CD8-positive, alpha-beta memory T cell (primary cell): ENCODE data around the gene FZR1. TPM values are rescaled to one million over a fixed set of nuclear protein-coding genes. Genes with fewer than 3 reads are reported as not detected.

Source experiments
- CTCF ChIA-PET: fragments of 350-600 bp; sonication (Branson Sonifier 250); formaldehyde crosslinking; loops from one replicate; lab custom pipeline; 2021; ENCODE audit warnings: antibody characterized with exemption; lab: Charles Lee
- POLR2A ChIA-PET: fragments of 350-600 bp; sonication (Branson Sonifier 250); formaldehyde crosslinking; loops from one replicate; lab custom pipeline; 2021; ENCODE audit warnings: antibody characterized with exemption; lab: Charles Lee
- DNase-seq, 5 donors: peaks; one replicate each; pipeline versions ENCODE4 v3.0.0 to v3.0.0-alpha.2; 2020 to 2022; ENCODE audit warnings: mixed read lengths in 1 of 5
- H3K27ac ChIP-seq: one replicate; pipeline ENCODE4 v1.7.0; 2013; ENCODE audit warnings: low read depth, mild to moderate bottlenecking, low read length, moderate library complexity
- H3K27me3 ChIP-seq: 2 replicates; pipeline ENCODE4 v1.7.0; 2013; ENCODE audit warnings: low read length, mild to moderate bottlenecking; ENCODE audit not compliant: insufficient read depth, poor library complexity, severe bottlenecking
- H3K36me3 ChIP-seq: 2 replicates; pipeline ENCODE4 v1.7.0; 2013; ENCODE audit warnings: mild to moderate bottlenecking, low read length, moderate library complexity; ENCODE audit not compliant: insufficient read depth
- H3K4me1 ChIP-seq: 2 replicates; pipeline ENCODE4 v1.7.0; 2013; ENCODE audit warnings: mild to moderate bottlenecking, low read length, moderate library complexity; ENCODE audit not compliant: insufficient read depth
- H3K4me3 ChIP-seq: 2 replicates; pipeline ENCODE4 v1.7.0; 2013; ENCODE audit warnings: mild to moderate bottlenecking, low read length
- H3K9me3 ChIP-seq: 2 replicates; pipeline ENCODE4 v1.7.0; 2013; ENCODE audit warnings: mild to moderate bottlenecking, low read length
- H3K27ac Mint-ChIP-seq, 8 donors: one replicate each; pipeline ENCODE4 v1.8.0; 2020 to 2021; ENCODE audit warnings: mixed read lengths in 8 of 8, mild to moderate bottlenecking in 6 of 8, inconsistent platforms in 3 of 8, moderate library complexity in 3 of 8
- H3K27me3 Mint-ChIP-seq, 2 donors: one replicate each; pipeline ENCODE4 v1.8.0; 2020 to 2021; ENCODE audit warnings: mixed read lengths in 2 of 2, mild to moderate bottlenecking in 1 of 2, moderate library complexity in 1 of 2
- H3K36me3 Mint-ChIP-seq, 3 donors: one replicate each; pipeline ENCODE4 v1.8.0; 2020 to 2021; ENCODE audit warnings: mixed read lengths in 3 of 3, inconsistent platforms in 1 of 3, mild to moderate bottlenecking in 1 of 3
- H3K4me1 Mint-ChIP-seq, 3 donors: one replicate each; pipeline ENCODE4 v1.8.0; 2020 to 2021; ENCODE audit warnings: mixed read lengths in 3 of 3, inconsistent platforms in 1 of 3, mild to moderate bottlenecking in 1 of 3
- H3K4me3 Mint-ChIP-seq, 7 donors: one replicate each; pipeline ENCODE4 v1.8.0; 2020 to 2021; ENCODE audit warnings: mixed read lengths in 7 of 7, mild to moderate bottlenecking in 6 of 7, moderate library complexity in 4 of 7, inconsistent platforms in 2 of 7
- H3K9me3 Mint-ChIP-seq, 5 donors: one replicate each; pipeline ENCODE4 v1.8.0; 2020 to 2022; ENCODE audit warnings: mixed read lengths in 5 of 5, mild to moderate bottlenecking in 3 of 5, moderate library complexity in 2 of 5, inconsistent platforms in 1 of 5
- polyA plus RNA-seq: library from polyadenylated mRNA; unstranded; fragments of 300-500 nt; fragmentation: Illumina TruSeq; gene quantifications from one replicate; pipeline ENCODE4 v1.2.3, GENCODE V29; 2021
- total RNA-seq, 2 experiments: library from RNA; stranded (reverse); gene quantifications; one replicate each; pipeline ENCODE4 v1.2.3, GENCODE V29; 2021

Gene FZR1
- total and polyA plus RNA-seq, 3 experiments from 2014 or later: 14.4 to 36.9 (median 36.7) TPM

GRCh38 chr19:3551792-3552095 is 45.6 kb downstream of the FZR1 start:
- Mint-ChIP-seq H3K4me1 (peaks cover 28 to 41% (median 34%) of the 10 kb centered on the region in 3 donors), H3K4me3 (peak overlapping the region in 3 of 7 donors; percentile 19 to 37 (median 35)), H3K27me3 (no peaks in the 10 kb centered on the region), H3K36me3 (peaks cover 0 to 34% (median 2%) of the 10 kb centered on the region in 3 donors), H3K9me3 (no peaks in the 10 kb centered on the region), H3K27ac (peak overlapping the region in 7 of 8 donors; percentile 47 to 79 (median 71))
- H3K9me3 ChIP-seq: no peaks in the 10 kb centered on the region
- H3K27me3 ChIP-seq: no peaks in the 10 kb centered on the region
- no peak for DNase-seq
- CTCF ChIA-PET: no interaction called here
- H3K4me3 ChIP-seq: no peak overlapping the region
- POLR2A ChIA-PET: no interaction called here
- peaks cover 38% of the 10 kb centered on the region for H3K4me1 ChIP-seq
- no peak overlapping the region for H3K27ac ChIP-seq
- peaks cover 9% of the 10 kb centered on the region for H3K36me3 ChIP-seq

- ChIA-PET POLR2A (interaction anchor here (0.6 to 2.6 kb wide), 10 partner anchors 9 to 1678 kb away, joined by 3 to 14 read pairs (median 4); partner anchors contain the start of genes FZR1 and TBXA2R), CTCF (interaction anchor here (1.0 to 7.0 kb wide), 4 partner anchors 8 to 40 kb away, joined by 3 to 62 read pairs (median 4); partner anchors contain the start of gene GIPC3)
- peak overlapping the region; percentile 20 for H3K27ac ChIP-seq
- Mint-ChIP-seq H3K4me1 (peaks cover 35 to 48% (median 39%) of the 10 kb centered on the region in 3 donors), H3K36me3 (peaks cover 0 to 21% (median 2%) of the 10 kb centered on the region in 3 donors), H3K27ac (peak overlapping the region; percentile 85 to 99 (median 96)), H3K4me3 (peak overlapping the region; percentile 86 to 98 (median 94)), H3K27me3 (no peaks in the 10 kb centered on the region), H3K9me3 (no peaks in the 10 kb centered on the region)
- peaks cover 44% of the 10 kb centered on the region for H3K4me1 ChIP-seq
- no peaks in the 10 kb centered on the region for H3K9me3 ChIP-seq
- peak overlapping the region; percentile 40 for H3K4me3 ChIP-seq
- DNase-seq: peak in 4 of 5 donors; percentile 18 to 79 (median 68)
- H3K36me3 ChIP-seq: peaks cover 4% of the 10 kb centered on the region
- H3K27me3 ChIP-seq: no peaks in the 10 kb centered on the region
These were observed 48.4 kb downstream of the FZR1 start for GRCh38 chr19:3554254-3555083.

DNA sequence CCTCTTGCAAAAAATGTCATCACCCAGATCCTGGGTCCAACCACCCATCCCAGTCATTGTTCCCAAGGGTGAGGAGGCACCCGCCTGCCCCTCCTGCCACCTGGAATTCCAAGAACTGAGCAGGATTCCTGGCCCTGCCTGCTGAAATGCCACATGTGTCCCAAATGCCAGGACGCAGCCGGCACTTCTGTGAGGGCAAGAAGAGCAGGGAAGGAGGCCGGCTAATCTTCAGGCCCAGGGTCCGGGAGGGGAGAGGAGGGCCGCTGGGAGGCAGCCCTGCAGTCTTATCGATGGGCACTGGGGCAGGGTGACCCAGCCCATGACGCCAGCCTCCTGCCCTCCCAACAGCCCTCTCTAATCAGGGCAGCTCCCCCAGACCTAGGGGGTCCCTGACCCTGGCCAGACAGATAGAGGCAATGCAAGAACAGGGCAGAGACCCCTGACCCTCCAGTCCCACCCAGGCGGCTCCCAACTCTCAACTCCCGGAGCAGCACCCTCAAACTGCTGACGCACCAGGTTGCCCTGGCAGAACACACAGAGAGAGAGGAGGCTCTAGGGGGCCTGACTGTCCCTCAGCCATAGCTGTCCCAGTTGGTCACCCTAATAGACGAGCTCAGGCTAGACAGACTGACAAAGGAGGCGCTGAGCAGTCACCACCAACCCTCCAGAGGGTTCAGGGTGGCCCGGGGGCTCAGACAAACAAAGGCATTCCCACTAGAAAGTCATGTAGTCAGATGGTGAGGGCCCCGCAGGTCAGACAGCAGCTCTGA is 49.7 kb downstream of the FZR1 start:
- no peak for DNase-seq
- ChIA-PET POLR2A (interaction anchor here (0.5 to 2.6 kb wide), 4 partner anchors 8 to 49 kb away, joined by 3 to 14 read pairs (median 4); no protein-coding TSS in a partner anchor), CTCF (interaction anchor here (0.8 to 7.0 kb wide), 5 partner anchors 10 to 110 kb away, joined by 3 to 62 read pairs (median 5); partner anchors contain the start of gene GIPC3)
- Histone ChIP-seq H3K36me3 (peaks cover 2% of the 10 kb centered on the region), H3K9me3 (no peaks in the 10 kb centered on the region), H3K27me3 (no peaks in the 10 kb centered on the region), H3K4me1 (peaks cover 44% of the 10 kb centered on the region), H3K4me3 (peak overlapping the region; percentile 89), H3K27ac (peak overlapping the region; percentile 69)
- H3K4me3 Mint-ChIP-seq: peak overlapping the region; percentile 93 to 98 (median 95)
- H3K36me3 Mint-ChIP-seq: peaks cover 0 to 13% (median 2%) of the 10 kb centered on the region in 3 donors
- peaks cover 35 to 47% (median 38%) of the 10 kb centered on the region in 3 donors for H3K4me1 Mint-ChIP-seq
- H3K9me3 Mint-ChIP-seq: no peaks in the 10 kb centered on the region
- H3K27me3 Mint-ChIP-seq: no peaks in the 10 kb centered on the region
- peak overlapping the region; percentile 91 to 99 (median 95) for H3K27ac Mint-ChIP-seq

- ChIA-PET CTCF (interaction anchor here (0.8 to 7.0 kb wide), 4 partner anchors 10 to 109 kb away, joined by 3 to 62 read pairs (median 4); partner anchors contain the start of gene GIPC3), POLR2A (interaction anchor here (0.5 to 1.5 kb wide), 3 partner anchors 9 to 48 kb away, joined by 3 to 4 read pairs (median 4); no protein-coding TSS in a partner anchor)
- Histone ChIP-seq H3K27me3 (no peaks in the 10 kb centered on the region), H3K4me3 (peak overlapping the region; percentile 89), H3K4me1 (peaks cover 44% of the 10 kb centered on the region), H3K27ac (peak overlapping the region; percentile 69), H3K36me3 (no peaks in the 10 kb centered on the region), H3K9me3 (no peaks in the 10 kb centered on the region)
- Mint-ChIP-seq H3K27ac (peak overlapping the region; percentile 91 to 99 (median 95)), H3K4me3 (peak overlapping the region; percentile 93 to 98 (median 95)), H3K4me1 (peaks cover 35 to 42% (median 36%) of the 10 kb centered on the region in 3 donors), H3K27me3 (no peaks in the 10 kb centered on the region), H3K9me3 (no peaks in the 10 kb centered on the region), H3K36me3 (peaks cover 0 to 9% (median 2%) of the 10 kb centered on the region in 3 donors)
- DNase-seq: no peak
These were observed 50.4 kb downstream of the FZR1 start for GRCh38 chr19:3556423-3556977.

GRCh38 chr19:3556978-3557460 is 50.9 kb downstream of the FZR1 start:
- Mint-ChIP-seq H3K36me3 (peaks cover 0 to 6% (median 2%) of the 10 kb centered on the region in 3 donors), H3K27me3 (no peaks in the 10 kb centered on the region), H3K9me3 (no peaks in the 10 kb centered on the region), H3K4me1 (peaks cover 32 to 38% (median 35%) of the 10 kb centered on the region in 3 donors), H3K4me3 (peak overlapping the region; percentile 93 to 98 (median 95)), H3K27ac (peak overlapping the region; percentile 91 to 99 (median 95))
- H3K4me3 ChIP-seq: peak overlapping the region; percentile 89
- peak overlapping the region; percentile 69 for H3K27ac ChIP-seq
- H3K4me1 ChIP-seq: peaks cover 44% of the 10 kb centered on the region
- peak; percentile 56 to 81 (median 62) for DNase-seq
- no peaks in the 10 kb centered on the region for H3K9me3 ChIP-seq
- H3K36me3 ChIP-seq: no peaks in the 10 kb centered on the region
- ChIA-PET CTCF (interaction anchor here (1.1 to 7.0 kb wide), 3 partner anchors 11 to 28 kb away, joined by 3 to 62 read pairs (median 5); partner anchors contain the start of gene GIPC3), POLR2A (interaction anchor here (1.1 to 1.5 kb wide), 2 partner anchors 10 to 48 kb away, joined by 3 to 4 read pairs; no protein-coding TSS in a partner anchor)
- H3K27me3 ChIP-seq: no peaks in the 10 kb centered on the region

- peak within 1 kb of the TSS; percentile 93 to 98 (median 95) for H3K4me3 Mint-ChIP-seq
- ChIA-PET CTCF (interaction anchor here (0.6 to 7.0 kb wide), 4 partner anchors 12 to 71 kb away, joined by 3 to 62 read pairs (median 4); partner anchors contain the start of gene GIPC3), POLR2A (interaction anchor here (1.0 to 1.5 kb wide), 3 partner anchors 10 to 47 kb away, joined by 3 to 4 read pairs (median 4); no protein-coding TSS in a partner anchor)
- H3K4me1 ChIP-seq: peaks cover 43% of the 10 kb centered on the region
- H3K36me3 Mint-ChIP-seq: peaks cover 0 to 6% (median 2%) of the 10 kb centered on the region in 3 donors
- peak within 1 kb of the TSS; percentile 91 to 99 (median 95) for H3K27ac Mint-ChIP-seq
- DNase-seq: peak; percentile 91 to 95 (median 92)
- peaks cover 32 to 38% (median 35%) of the 10 kb centered on the region in 3 donors for H3K4me1 Mint-ChIP-seq
- no peaks in the 10 kb centered on the region for H3K27me3 Mint-ChIP-seq
- no peaks in the 10 kb centered on the region for H3K9me3 Mint-ChIP-seq
- no peaks in the 10 kb centered on the region for H3K9me3 ChIP-seq
- H3K27ac ChIP-seq: peak within 1 kb of the TSS; percentile 72
- no peaks in the 10 kb centered on the region for H3K36me3 ChIP-seq
- peak within 1 kb of the TSS; percentile 96 for H3K4me3 ChIP-seq
- H3K27me3 ChIP-seq: no peaks in the 10 kb centered on the region
These were observed 51.5 kb downstream of the FZR1 start, which contains the start of gene MFSD12 for GRCh38 chr19:3557461-3558248. Gene MFSD12 (minus strand): TSS chr19:3557586. CDS start chr19:3557403, 183 bp downstream.
